Effector memory CD8-positive, alpha-beta T cell (primary cell): ENCODE measurements around the gene ACOXL.

Source experiments
- ATAC-seq: fragments of 150-1000 bp; cut with Tn5 transposase; replicated peaks from 2 replicates; pipeline ENCODE4 v1.10.0; 2021; ENCODE audit warnings: mild to moderate bottlenecking, moderate library complexity
- DNase-seq, 3 experiments: peaks; one replicate each; pipeline ENCODE4 v3.0.0; 2021
- H3K27ac Mint-ChIP-seq, 2 donors: one replicate each; pipeline ENCODE4 v1.8.0; 2022; ENCODE audit warnings: mild to moderate bottlenecking in 2 of 2, mixed read lengths in 2 of 2, moderate library complexity in 2 of 2
- H3K27me3 Mint-ChIP-seq, 2 donors: one replicate each; pipeline ENCODE4 v1.8.0; 2022; ENCODE audit warnings: mixed read lengths in 2 of 2
- H3K36me3 Mint-ChIP-seq: one replicate; pipeline ENCODE4 v1.8.0; 2022; ENCODE audit warnings: mild to moderate bottlenecking, moderate library complexity, mixed read lengths; ENCODE audit not compliant: insufficient read depth
- H3K4me1 Mint-ChIP-seq, 2 donors: one replicate each; pipeline ENCODE4 v1.8.0; 2022; ENCODE audit warnings: low read depth in 2 of 2, mixed read lengths in 2 of 2
- H3K4me3 Mint-ChIP-seq, 2 donors: one replicate each; pipeline ENCODE4 v1.8.0; 2022; ENCODE audit warnings: mild to moderate bottlenecking in 2 of 2, mixed read lengths in 2 of 2, moderate library complexity in 2 of 2
- H3K9me3 Mint-ChIP-seq, 2 donors: one replicate each; pipeline ENCODE4 v1.8.0; 2022; ENCODE audit warnings: mixed read lengths in 2 of 2

The ACOXL gene

GRCh38 chr2:110978148-110978547 is 245.8 kb downstream of the ACOXL start:
- peaks cover 0 to 7% of the 10 kb centered on the region in 2 donors for H3K4me1 Mint-ChIP-seq
- H3K36me3 Mint-ChIP-seq, result peaks cover 3% of the 10 kb centered on the region
- H3K4me3 Mint-ChIP-seq, result no peak overlapping the region
- no peaks in the 10 kb centered on the region for H3K9me3 Mint-ChIP-seq
- H3K27me3 Mint-ChIP-seq, result peaks cover 0 to 6% of the 10 kb centered on the region in 2 donors
- ATAC-seq, result no peak
- H3K27ac Mint-ChIP-seq, result no peak overlapping the region
- no peak for DNase-seq

GRCh38 chr2:110978756-110979470 is 246.5 kb downstream of the ACOXL start:
- H3K27me3 Mint-ChIP-seq, result peaks cover 0 to 6% of the 10 kb centered on the region in 2 donors
- H3K27ac Mint-ChIP-seq, result peak overlapping the region in 1 of 2 donors; percentile 2
- no peak for DNase-seq
- no peaks in the 10 kb centered on the region for H3K9me3 Mint-ChIP-seq
- H3K4me3 Mint-ChIP-seq, result no peak overlapping the region
- peaks cover 0 to 7% of the 10 kb centered on the region in 2 donors for H3K4me1 Mint-ChIP-seq
- H3K36me3 Mint-ChIP-seq, result peaks cover 3% of the 10 kb centered on the region
- no peak for ATAC-seq

GRCh38 chr2:110979471-110980338 is 247.3 kb downstream of the ACOXL start:
- Mint-ChIP-seq H3K27ac (peak overlapping the region in 1 of 2 donors; percentile 11), H3K9me3 (no peaks in the 10 kb centered on the region), H3K4me1 (peaks cover 0 to 7% of the 10 kb centered on the region in 2 donors), H3K4me3 (no peak overlapping the region), H3K36me3 (peaks cover 3% of the 10 kb centered on the region), H3K27me3 (peaks cover 0 to 3% of the 10 kb centered on the region in 2 donors)
- ATAC-seq (no peak), DNase-seq (no peak)

- ATAC-seq, result no peak
- Mint-ChIP-seq H3K27ac (peak overlapping the region in 1 of 2 donors; percentile 11), H3K36me3 (peaks cover 4% of the 10 kb centered on the region), H3K27me3 (no peaks in the 10 kb centered on the region), H3K9me3 (no peaks in the 10 kb centered on the region), H3K4me3 (no peak overlapping the region), H3K4me1 (peaks cover 0 to 7% of the 10 kb centered on the region in 2 donors)
- no peak for DNase-seq
Measured at GRCh38 chr2:110980339-110981062, 248.1 kb downstream of the ACOXL start.

GRCh38 chr2:110983133-110983532 is 250.8 kb downstream of the ACOXL start:
- no peak for DNase-seq
- Mint-ChIP-seq H3K4me1 (peaks cover 0 to 7% of the 10 kb centered on the region in 2 donors), H3K27me3 (no peaks in the 10 kb centered on the region), H3K9me3 (no peaks in the 10 kb centered on the region), H3K27ac (no peak overlapping the region), H3K4me3 (no peak overlapping the region), H3K36me3 (peaks cover 5% of the 10 kb centered on the region)
- no peak for ATAC-seq

GRCh38 chr2:110984694-110985490 is 252.5 kb downstream of the ACOXL start:
- no peak overlapping the region for H3K4me3 Mint-ChIP-seq
- no peaks in the 10 kb centered on the region for H3K9me3 Mint-ChIP-seq
- H3K27ac Mint-ChIP-seq, result no peak overlapping the region
- H3K36me3 Mint-ChIP-seq, result peaks cover 5% of the 10 kb centered on the region
- H3K27me3 Mint-ChIP-seq, result no peaks in the 10 kb centered on the region
- ATAC-seq (no peak), DNase-seq (no peak)
- peaks cover 0 to 7% of the 10 kb centered on the region in 2 donors for H3K4me1 Mint-ChIP-seq

GRCh38 chr2:110990440-110990839 is 258.1 kb downstream of the ACOXL start:
- Mint-ChIP-seq H3K4me1 (peaks cover 23 to 27% of the 10 kb centered on the region in 2 donors), H3K9me3 (peaks cover 0 to 1% of the 10 kb centered on the region in 2 donors), H3K27me3 (no peaks in the 10 kb centered on the region), H3K36me3 (peaks cover 2% of the 10 kb centered on the region), H3K4me3 (no peak overlapping the region), H3K27ac (no peak overlapping the region)
- DNase-seq, result no peak
- ATAC-seq, result no peak

GRCh38 chr2:110991911-110992310 is 259.5 kb downstream of the ACOXL start:
- no peaks in the 10 kb centered on the region for H3K36me3 Mint-ChIP-seq
- ATAC-seq, result no peak
- H3K4me3 Mint-ChIP-seq, result no peak overlapping the region
- DNase-seq, result no peak
- no peaks in the 10 kb centered on the region for H3K27me3 Mint-ChIP-seq
- H3K27ac Mint-ChIP-seq, result no peak overlapping the region
- H3K4me1 Mint-ChIP-seq, result peaks cover 23 to 29% of the 10 kb centered on the region in 2 donors
- H3K9me3 Mint-ChIP-seq, result peaks cover 0 to 1% of the 10 kb centered on the region in 2 donors

GRCh38 chr2:110992886-110993285 is 260.5 kb downstream of the ACOXL start:
- ATAC-seq (no peak), DNase-seq (no peak)
- Mint-ChIP-seq H3K27ac (no peak overlapping the region), H3K4me3 (no peak overlapping the region), H3K27me3 (no peaks in the 10 kb centered on the region), H3K36me3 (no peaks in the 10 kb centered on the region), H3K4me1 (peaks cover 26 to 29% of the 10 kb centered on the region in 2 donors), H3K9me3 (peaks cover 0 to 1% of the 10 kb centered on the region in 2 donors)

- Mint-ChIP-seq H3K4me1 (peaks cover 26 to 29% of the 10 kb centered on the region in 2 donors), H3K27me3 (no peaks in the 10 kb centered on the region), H3K4me3 (peak overlapping the region; percentile 63 to 75), H3K36me3 (no peaks in the 10 kb centered on the region), H3K27ac (peak overlapping the region; percentile 74 to 82), H3K9me3 (peaks cover 0 to 1% of the 10 kb centered on the region in 2 donors)
- DNase-seq (no peak), ATAC-seq (peak; percentile 77)
Measured at GRCh38 chr2:110993557-110994231, 261.3 kb downstream of the ACOXL start.

- peak overlapping the region; percentile 74 to 82 for H3K27ac Mint-ChIP-seq
- no peaks in the 10 kb centered on the region for H3K27me3 Mint-ChIP-seq
- no peaks in the 10 kb centered on the region for H3K36me3 Mint-ChIP-seq
- H3K4me3 Mint-ChIP-seq, result peak overlapping the region; percentile 63 to 75
- peaks cover 26 to 29% of the 10 kb centered on the region in 2 donors for H3K4me1 Mint-ChIP-seq
- DNase-seq, result no peak
- ATAC-seq, result peak; percentile 85
- peaks cover 0 to 1% of the 10 kb centered on the region in 2 donors for H3K9me3 Mint-ChIP-seq
Measured at GRCh38 chr2:110994250-110994961, 262.0 kb downstream of the ACOXL start.

GRCh38 chr2:110995911-110996310 is 263.5 kb downstream of the ACOXL start:
- H3K4me1 Mint-ChIP-seq, result peaks cover 26 to 29% of the 10 kb centered on the region in 2 donors
- DNase-seq, result no peak
- no peak overlapping the region for H3K27ac Mint-ChIP-seq
- peaks cover 0 to 3% of the 10 kb centered on the region in 2 donors for H3K9me3 Mint-ChIP-seq
- no peak for ATAC-seq
- H3K4me3 Mint-ChIP-seq, result no peak overlapping the region
- H3K36me3 Mint-ChIP-seq, result no peaks in the 10 kb centered on the region
- no peaks in the 10 kb centered on the region for H3K27me3 Mint-ChIP-seq
